Ovary (tissue), 9 donors: ENCODE measurements around the gene EFNA5. TPM values are rescaled to one million over a fixed set of nuclear protein-coding genes. Genes with fewer than 3 reads are reported as not detected.

ENCODE experiments used
- DNase-seq, 5 donors: peaks; one replicate each; pipeline ENCODE4 v3.0.0-alpha.2; 2019 to 2020
- H3K27ac ChIP-seq, 2 donors: fragments of 200-600 bp; one replicate each; pipeline versions ENCODE4 v1.5.1 to v1.8.0; 2019 to 2022
- H3K27me3 ChIP-seq: fragments of 200-600 bp; one replicate; pipeline ENCODE4 v1.8.0; 2022
- H3K36me3 ChIP-seq: fragments of 200-600 bp; sonication (generic); one replicate; pipeline ENCODE4 v1.5.1; 2019
- H3K4me1 ChIP-seq: one replicate; pipeline ENCODE4 v1.8.1; 2013; ENCODE audit warnings: mild to moderate bottlenecking, moderate library complexity; ENCODE audit not compliant: insufficient read depth
- H3K4me3 ChIP-seq: fragments of 200-600 bp; sonication (generic); one replicate; pipeline ENCODE4 v1.5.1; 2017
- H3K9me3 ChIP-seq, 2 donors: fragments of 200-600 bp in 1 of 2; sonication (generic) in 1 of 2; one replicate each; pipeline versions ENCODE4 v1.5.1 to v1.8.1; 2013 to 2019; ENCODE audit warnings: mild to moderate bottlenecking in 1 of 2, moderate library complexity in 1 of 2
- CTCF ChIP-seq, 3 donors: fragments of 450-650 bp in 2 of 3; fragments of 200-600 bp in 1 of 3; IDR thresholded peaks; one replicate each; pipeline versions ENCODE4 v1.5.1 to v1.8.0; 2016 to 2022; ENCODE audit warnings: antibody characterized with exemption in 3 of 3, mild to moderate bottlenecking in 1 of 3
- EP300 ChIP-seq: sonication (generic); formaldehyde crosslinking; IDR thresholded peaks from one replicate; pipeline ENCODE4 v1.6.1; 2017; ENCODE audit warnings: antibody characterized with exemption
- POLR2A ChIP-seq: fragments of 450-650 bp; IDR thresholded peaks from one replicate; pipeline ENCODE4 v1.6.1; 2017; ENCODE audit warnings: antibody characterized with exemption, mild to moderate bottlenecking, moderate library complexity
- WGBS, 3 donors: extraction: QIAGEN DNeasy Blood & Tissue Kit in 1 of 3; methylation state at CpG; one replicate each; pipeline versions ENCODE4 v1.1.5 to v1.1.7; 2013 to 2017; 5-methylcytosine and 5-hydroxymethylcytosine counted together
- intact Hi-C, 4 donors: fragments of 100-400 bp; cut with DNase I; formaldehyde crosslinking; loops; one replicate each; pipeline versions ENCODE4 v1.11.0 to v1.15.1; 2022 to 2023
- polyA plus RNA-seq, 2 donors: library from polyadenylated mRNA; stranded (reverse); fragments of 200-250 nt in 1 of 2; fragments of 350-450 nt in 1 of 2; fragmentation: Illumina TruSeq in 1 of 2; extraction: RNeasy Lipid Tissue Mini Kit (QIAGEN cat#74804) in 1 of 2; gene quantifications; one replicate each; pipeline ENCODE4 v1.2.3, GENCODE V29; 2013 to 2014
- total RNA-seq, 7 donors: library from RNA; depleted of rRNA in 2 of 7; stranded (reverse); fragments of >200 nt in 2 of 7; fragmentation: NEBNext Ultra II Directional in 3 of 7; extraction: Animal tissue kit (Norgen Biotek cat#: 25700) in 3 of 7; gene quantifications; one replicate each; pipeline versions ENCODE4 v1.1.0 to v1.2.4, GENCODE V29; 2016 to 2023
- donor health status: DM: no; HTN: no; CAD: no; lungs with moderate emphysema.
- donor health status: DM: no; HTN: no; CAD: no.
- donor health status: Bipolar disorder and iron deficiency.
- donor health status: DM: yes; HTN: yes; CAD: no.
- donor health status: DM: no; HTN: no; CAD: no.
- donor health status: DM: yes; HTN: yes; CAD: no.

The EFNA5 gene
- total and polyA plus RNA-seq, 9 donors, result 1.5 to 20.6 (median 7.7) TPM

GRCh38 chr5:107604990-107605389 lies 65.7 kb downstream of the EFNA5 start:
- no peak overlapping the region for H3K4me3 ChIP-seq
- no peak overlapping the region for H3K27ac ChIP-seq
- no peaks in the 10 kb centered on the region for H3K36me3 ChIP-seq
- WGBS, 3 donors, result 71 to 85% (median 84%) methylated on average over 3 of the region's 3 CpGs
- DNase-seq, result no peak
- H3K9me3 ChIP-seq, result no peaks in the 10 kb centered on the region
- H3K4me1 ChIP-seq, result no peaks in the 10 kb centered on the region
- intact Hi-C loops, result no loop called here
- H3K27me3 ChIP-seq, result no peaks in the 10 kb centered on the region
- TF ChIP-seq EP300 (no peak), CTCF (IDR thresholded peaks at IDR 0.05) (no peak), POLR2A (no peak)

DNA sequence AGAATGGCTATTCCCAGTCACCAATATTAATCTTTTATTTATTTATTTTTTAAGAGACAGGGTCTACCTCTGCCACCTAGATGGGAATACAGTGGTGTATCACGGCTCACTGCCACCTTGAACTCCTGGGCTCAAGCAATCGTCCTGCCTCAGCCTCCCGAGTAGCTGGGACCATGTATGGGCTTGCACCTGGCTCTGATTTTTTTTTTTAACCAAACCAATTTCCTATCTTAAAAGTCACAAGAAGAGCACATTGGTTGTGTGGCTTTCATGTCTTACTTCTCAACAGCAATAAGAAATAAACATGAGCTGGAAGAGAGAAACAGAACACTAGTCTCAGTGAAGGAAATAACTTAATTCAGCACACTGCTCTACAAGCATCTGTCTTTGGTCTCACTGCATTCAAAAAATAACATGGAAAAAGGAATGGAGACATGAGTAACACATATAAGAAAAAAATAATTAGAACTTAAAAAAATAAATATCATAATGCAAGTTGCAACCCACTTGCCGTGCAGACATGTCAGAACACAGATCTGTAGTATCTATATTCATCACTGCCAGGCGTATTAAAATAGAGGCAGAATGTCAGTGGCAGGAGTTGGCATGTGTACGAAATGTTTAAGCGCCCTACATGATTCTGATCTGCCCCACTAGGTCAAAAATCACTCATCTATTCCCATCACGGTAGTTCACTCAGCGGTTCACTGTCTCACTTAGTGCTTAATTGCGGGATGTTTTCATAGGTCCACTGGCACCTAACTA lies 66.4 kb downstream of the EFNA5 start:
- Histone ChIP-seq H3K9me3 (no peaks in the 10 kb centered on the region), H3K36me3 (no peaks in the 10 kb centered on the region), H3K27me3 (no peaks in the 10 kb centered on the region), H3K4me3 (no peak overlapping the region), H3K4me1 (no peaks in the 10 kb centered on the region), H3K27ac (no peak overlapping the region)
- WGBS, 3 donors, result 94 to 97% (median 96%) methylated on average over 10 of the region's 10 CpGs
- intact Hi-C loops, result no loop called here
- TF ChIP-seq EP300 (no peak), POLR2A (no peak), CTCF (IDR thresholded peaks at IDR 0.05) (no peak)
- DNase-seq, result no peak

- Histone ChIP-seq H3K4me3 (no peak overlapping the region), H3K4me1 (no peaks in the 10 kb centered on the region), H3K27me3 (no peaks in the 10 kb centered on the region), H3K27ac (no peak overlapping the region), H3K9me3 (no peaks in the 10 kb centered on the region), H3K36me3 (no peaks in the 10 kb centered on the region)
- intact Hi-C loops, result no loop called here
- DNase-seq, result no peak
- TF ChIP-seq EP300, result no peak
- TF ChIP-seq POLR2A, result no peak
- TF ChIP-seq CTCF (IDR thresholded peaks at IDR 0.05), result no peak
- WGBS, 3 donors, result 89 to 93% (median 92%) methylated on average over 6 of the region's 6 CpGs
These were observed 67.4 kb downstream of the EFNA5 start for GRCh38 chr5:107603349-107603748.

GRCh38 chr5:107602896-107603295 lies 67.8 kb downstream of the EFNA5 start:
- 84 to 92% (median 85%) methylated on average over 5 of the region's 5 CpGs for WGBS, 3 donors
- no peak overlapping the region for H3K27ac ChIP-seq

More at GRCh38 chr5:107602896-107603295, 67.8 kb downstream of the EFNA5 start:
- Histone ChIP-seq H3K36me3 (no peaks in the 10 kb centered on the region), H3K4me3 (no peak overlapping the region), H3K4me1 (no peaks in the 10 kb centered on the region), H3K9me3 (no peaks in the 10 kb centered on the region), H3K27me3 (no peaks in the 10 kb centered on the region)
- no peak for DNase-seq
- intact Hi-C loops, result no loop called here
- TF ChIP-seq POLR2A (no peak), EP300 (no peak), CTCF (IDR thresholded peaks at IDR 0.05) (no peak)
